ENCODE results near the gene CDK2.
A peak's percentile ranks its signal among the peaks of the same experiment; 100 is the strongest.

CDK2 gene

DNA sequence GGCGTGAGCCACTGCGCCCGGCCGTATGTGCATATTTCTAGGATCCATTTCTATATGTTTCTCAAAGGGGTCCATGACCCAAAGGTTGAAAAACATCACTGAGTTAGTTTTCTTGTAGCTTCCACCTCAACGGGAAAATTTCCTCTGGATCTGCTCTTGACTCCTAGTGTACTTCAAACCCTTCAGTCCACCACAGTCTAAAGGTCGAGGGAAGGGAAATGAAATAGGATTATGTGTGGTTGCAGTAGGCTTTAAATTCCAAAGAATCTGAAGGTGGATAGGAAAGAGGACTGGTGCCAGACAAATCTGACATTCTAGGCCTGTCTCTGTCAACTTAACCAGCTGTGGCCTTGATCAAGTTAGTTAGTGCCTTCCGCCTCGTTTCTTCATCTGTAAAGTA lies 28.7 kb downstream of the CDK2 start:
- no peak overlapping the region for H3K23ac ChIP-seq (ENCODE audit: low read length in 2 of 2)
- H3K27ac ChIP-seq (ENCODE audit: low read length, poor library complexity, severe bottlenecking) = peak overlapping the region; percentile 16
- H3K18ac ChIP-seq (ENCODE audit: low read depth in 1 of 2, low read length in 2 of 2) = no peak overlapping the region
- H3K27me3 ChIP-seq (ENCODE audit: control insufficient read depth in 1 of 2, insufficient read depth in 1 of 2, low read length in 2 of 2) = no peaks in the 10 kb centered on the region
- H3K79me1 ChIP-seq (replicated peaks; ENCODE audit: low read length, poor library complexity, severe bottlenecking) = peaks cover 18% of the 10 kb centered on the region
- no peak overlapping the region for H2AFZ ChIP-seq (ENCODE audit: low read depth, low read length)
- H4K8ac ChIP-seq (ENCODE audit: low read length) = no peak overlapping the region
- H2BK15ac ChIP-seq (ENCODE audit: low read depth, poor library complexity, severe bottlenecking) = no peak overlapping the region
- peaks cover 7% of the 10 kb centered on the region for H3K4me1 ChIP-seq (ENCODE audit: control insufficient read depth, insufficient read depth, low read depth, low read length)
- H2BK12ac ChIP-seq (ENCODE audit: low read length in 2 of 2) = no peak overlapping the region
- H2BK120ac ChIP-seq (ENCODE audit: low read depth, low read length) = no peak overlapping the region
- no peak overlapping the region for H4K91ac ChIP-seq (ENCODE audit: low read length)
- 92% methylated on average over 8 of the region's 8 CpGs for WGBS
- H2BK5ac ChIP-seq (ENCODE audit: low read depth, low read length, poor library complexity, severe bottlenecking) = no peak overlapping the region
- no peak overlapping the region for H2AK5ac ChIP-seq (ENCODE audit: low read length, severe bottlenecking)
- H3K4me3 ChIP-seq (ENCODE audit: insufficient read depth in 1 of 2, low read depth in 1 of 2, low read length in 2 of 2) = no peak overlapping the region
- no peaks in the 10 kb centered on the region for H3K9me3 ChIP-seq (ENCODE audit: control insufficient read depth, low read length)
- H3K9ac ChIP-seq (ENCODE audit: low read length) = no peak overlapping the region
- no peak overlapping the region for H3K4ac ChIP-seq (ENCODE audit: low read depth in 1 of 2, low read length in 2 of 2)
- H3K36me3 ChIP-seq (ENCODE audit: control insufficient read depth in 1 of 2, insufficient read depth in 2 of 2, low read depth in 1 of 2, low read length in 2 of 2) = peaks cover 38 to 51% of the 10 kb centered on the region in 2 experiments
- no peak overlapping the region for H3K14ac ChIP-seq (ENCODE audit: low read length in 2 of 2)
- no peak overlapping the region for H3K4me2 ChIP-seq (ENCODE audit: low read length, poor library complexity, severe bottlenecking)
- DNase-seq = no peak

DNA sequence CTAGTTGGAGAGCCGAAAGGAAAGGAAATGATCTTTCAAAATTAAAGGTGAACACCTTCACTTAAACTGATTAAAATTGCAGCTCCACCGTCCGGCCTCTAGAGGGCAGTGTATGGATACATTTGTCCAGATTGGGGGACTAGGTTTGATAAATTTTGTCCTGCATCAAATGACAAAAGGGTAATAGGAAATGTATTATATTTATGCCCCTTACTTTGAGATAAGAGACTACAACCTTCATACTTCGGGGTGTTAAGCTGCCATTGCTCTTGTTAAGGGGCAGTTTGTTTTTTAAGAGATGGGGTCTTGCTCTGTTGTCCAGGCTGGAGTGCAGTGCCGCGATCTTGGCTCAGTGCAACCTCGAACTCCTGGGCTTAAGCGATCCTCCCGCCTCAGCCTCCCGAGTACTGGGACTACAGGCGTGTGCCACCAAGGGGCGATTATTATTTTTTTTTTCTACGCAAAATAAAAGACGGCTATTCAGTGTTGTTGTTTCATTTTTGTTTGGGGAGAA lies 29.6 kb downstream of the CDK2 start:
- no peak overlapping the region for H3K4ac ChIP-seq (ENCODE audit: low read depth in 1 of 2, low read length in 2 of 2)
- H3K9me3 ChIP-seq (ENCODE audit: control insufficient read depth, low read length) = no peaks in the 10 kb centered on the region
- H3K27me3 ChIP-seq (ENCODE audit: control insufficient read depth in 1 of 2, insufficient read depth in 1 of 2, low read length in 2 of 2) = no peaks in the 10 kb centered on the region
- H3K14ac ChIP-seq (ENCODE audit: low read length in 2 of 2) = no peak overlapping the region
- no peak overlapping the region for H3K23ac ChIP-seq (ENCODE audit: low read length in 2 of 2)
- H3K18ac ChIP-seq (ENCODE audit: low read depth in 1 of 2, low read length in 2 of 2) = no peak overlapping the region
- H4K8ac ChIP-seq (ENCODE audit: low read length) = no peak overlapping the region
- peak overlapping the region; percentile 67 for H3K4me2 ChIP-seq (ENCODE audit: low read length, poor library complexity, severe bottlenecking)
- no peak overlapping the region for H2BK120ac ChIP-seq (ENCODE audit: low read depth, low read length)
- WGBS = 76% methylated on average over 12 of the region's 14 CpGs
- H2BK5ac ChIP-seq (ENCODE audit: low read depth, low read length, poor library complexity, severe bottlenecking) = no peak overlapping the region
- no peak overlapping the region for H2AFZ ChIP-seq (ENCODE audit: low read depth, low read length)
- H3K9ac ChIP-seq (ENCODE audit: low read length) = peak overlapping the region; percentile 90
- peaks cover 11% of the 10 kb centered on the region for H3K4me1 ChIP-seq (ENCODE audit: control insufficient read depth, insufficient read depth, low read depth, low read length)
- peaks cover 16% of the 10 kb centered on the region for H3K79me1 ChIP-seq (replicated peaks; ENCODE audit: low read length, poor library complexity, severe bottlenecking)
- no peak overlapping the region for H2AK5ac ChIP-seq (ENCODE audit: low read length, severe bottlenecking)
- peak; percentile 77 for DNase-seq
- no peak overlapping the region for H2BK15ac ChIP-seq (ENCODE audit: low read depth, poor library complexity, severe bottlenecking)
- H4K91ac ChIP-seq (ENCODE audit: low read length) = no peak overlapping the region
- H2BK12ac ChIP-seq (ENCODE audit: low read length in 2 of 2) = no peak overlapping the region
- H3K36me3 ChIP-seq (ENCODE audit: control insufficient read depth in 1 of 2, insufficient read depth in 2 of 2, low read depth in 1 of 2, low read length in 2 of 2) = peaks cover 30 to 42% of the 10 kb centered on the region in 2 experiments
- H3K4me3 ChIP-seq (ENCODE audit: insufficient read depth in 1 of 2, low read depth in 1 of 2, low read length in 2 of 2) = peak overlapping the region in 1 of 2 experiments; percentile 86
- H3K27ac ChIP-seq (ENCODE audit: low read length, poor library complexity, severe bottlenecking) = peak overlapping the region; percentile 69

DNA sequence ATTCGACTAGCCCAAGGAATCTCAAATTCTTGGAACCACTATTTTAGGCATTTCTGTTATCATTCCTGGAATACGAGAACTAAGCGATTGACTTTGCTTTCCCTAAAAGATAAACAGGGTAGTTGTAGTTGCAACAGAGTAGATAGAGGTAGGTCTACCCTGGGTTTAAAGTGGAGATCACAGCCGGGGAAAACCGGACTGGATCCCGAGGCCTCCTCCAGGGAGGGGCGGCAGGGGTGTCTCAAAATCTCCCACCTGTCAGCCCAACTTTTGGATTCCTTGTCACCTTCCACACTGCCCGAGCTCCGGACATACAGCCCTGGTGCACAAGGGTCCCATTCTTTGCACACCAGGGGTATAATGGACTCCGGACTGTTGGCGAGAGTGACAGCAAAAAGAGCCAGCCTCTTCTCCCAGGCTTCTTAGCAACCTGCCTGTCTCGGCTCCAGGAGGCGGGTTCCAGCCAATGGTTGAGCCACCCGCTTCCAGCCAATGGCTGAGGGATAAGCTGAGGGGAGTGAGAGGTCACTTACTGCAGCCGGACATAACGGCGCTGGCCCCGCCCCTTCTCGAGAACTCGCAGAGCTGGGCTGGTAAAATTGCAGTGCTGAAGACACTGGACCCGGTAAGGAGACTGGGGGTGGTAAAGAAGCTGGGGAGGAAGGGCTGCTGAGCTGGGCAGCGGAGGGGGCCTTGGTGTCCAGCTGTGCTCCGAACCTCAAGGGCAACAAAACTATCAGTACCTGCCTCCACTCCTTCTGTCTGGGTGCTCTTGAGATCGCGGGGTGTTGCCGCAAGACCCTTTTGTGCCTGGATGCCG lies 30.3 kb downstream of the CDK2 start, which contains the start of gene SUOX:
Gene SUOX (plus strand): TSS at position 562 of the 820 bp plus-strand sequence. CDS start 4,946 bp downstream, outside the sequence.
- H2BK15ac ChIP-seq (ENCODE audit: low read depth, poor library complexity, severe bottlenecking) = no peak within 1 kb of the TSS

DNA sequence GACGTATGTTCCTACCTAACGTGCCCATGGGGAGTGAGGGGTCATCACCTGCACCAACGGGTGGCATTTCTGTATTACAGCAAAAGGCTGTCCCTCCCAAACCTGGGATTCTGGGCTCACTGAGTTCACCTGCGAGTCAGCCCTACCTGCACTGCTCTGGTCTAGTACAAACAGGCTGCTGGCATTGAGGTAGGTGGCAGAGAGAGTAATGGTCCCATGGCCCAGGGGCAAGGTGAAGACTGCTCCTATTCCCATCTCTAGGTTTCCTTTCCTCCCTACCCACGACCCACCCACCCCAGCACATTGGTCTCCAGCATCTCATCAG lies 30.9 kb downstream of the CDK2 start:
- peak; percentile 3 for DNase-seq

More for the DNA sequence above, 30.3 kb downstream of the CDK2 start, which contains the start of gene SUOX:
- peak within 1 kb of the TSS in 1 of 2 experiments; percentile 92 for H3K14ac ChIP-seq (ENCODE audit: low read length in 2 of 2)
- peaks cover 14% of the 10 kb centered on the region for H3K4me1 ChIP-seq (ENCODE audit: control insufficient read depth, insufficient read depth, low read depth, low read length)
- H2BK12ac ChIP-seq (ENCODE audit: low read length in 2 of 2) = peak within 1 kb of the TSS in 1 of 2 experiments; percentile 74
- H3K23ac ChIP-seq (ENCODE audit: low read length in 2 of 2) = peak within 1 kb of the TSS in 1 of 2 experiments; percentile 75
- peak; percentile 98 for DNase-seq
- peak within 1 kb of the TSS; percentile 90 for H3K9ac ChIP-seq (ENCODE audit: low read length)
- peak within 1 kb of the TSS; percentile 4 for H2BK120ac ChIP-seq (ENCODE audit: low read depth, low read length)
- peak within 1 kb of the TSS in 1 of 2 experiments; percentile 83 for H3K4ac ChIP-seq (ENCODE audit: low read depth in 1 of 2, low read length in 2 of 2)
- peak within 1 kb of the TSS; percentile 81 for H3K4me2 ChIP-seq (ENCODE audit: low read length, poor library complexity, severe bottlenecking)
- no peaks in the 10 kb centered on the region for H3K27me3 ChIP-seq (ENCODE audit: control insufficient read depth in 1 of 2, insufficient read depth in 1 of 2, low read length in 2 of 2)
- H2BK5ac ChIP-seq (ENCODE audit: low read depth, low read length, poor library complexity, severe bottlenecking) = no peak within 1 kb of the TSS
- 4% methylated on average over 26 of the region's 27 CpGs for WGBS
- peak within 1 kb of the TSS; percentile 73 to 86 for H3K4me3 ChIP-seq (ENCODE audit: insufficient read depth in 1 of 2, low read depth in 1 of 2, low read length in 2 of 2)
- no peak within 1 kb of the TSS for H2AK5ac ChIP-seq (ENCODE audit: low read length, severe bottlenecking)
- peaks cover 15% of the 10 kb centered on the region for H3K79me1 ChIP-seq (replicated peaks; ENCODE audit: low read length, poor library complexity, severe bottlenecking)
- peaks cover 28 to 37% of the 10 kb centered on the region in 2 experiments for H3K36me3 ChIP-seq (ENCODE audit: control insufficient read depth in 1 of 2, insufficient read depth in 2 of 2, low read depth in 1 of 2, low read length in 2 of 2)
- peak within 1 kb of the TSS; percentile 72 for H2AFZ ChIP-seq (ENCODE audit: low read depth, low read length)
- peak within 1 kb of the TSS in 1 of 2 experiments; percentile 94 for H3K18ac ChIP-seq (ENCODE audit: low read depth in 1 of 2, low read length in 2 of 2)
- no peaks in the 10 kb centered on the region for H3K9me3 ChIP-seq (ENCODE audit: control insufficient read depth, low read length)
- peak within 1 kb of the TSS; percentile 43 for H4K8ac ChIP-seq (ENCODE audit: low read length)
- H3K27ac ChIP-seq (ENCODE audit: low read length, poor library complexity, severe bottlenecking) = peak within 1 kb of the TSS; percentile 69
- peak within 1 kb of the TSS; percentile 79 for H4K91ac ChIP-seq (ENCODE audit: low read length)

More for the DNA sequence above, 30.9 kb downstream of the CDK2 start:
- Histone ChIP-seq H3K4ac (ENCODE audit: low read depth in 1 of 2, low read length in 2 of 2) (peak overlapping the region in 1 of 2 experiments; percentile 64), H3K9me3 (ENCODE audit: control insufficient read depth, low read length) (no peaks in the 10 kb centered on the region), H3K14ac (ENCODE audit: low read length in 2 of 2) (peak overlapping the region in 1 of 2 experiments; percentile 92), H3K4me2 (ENCODE audit: low read length, poor library complexity, severe bottlenecking) (peak overlapping the region; percentile 81), H3K4me1 (ENCODE audit: control insufficient read depth, insufficient read depth, low read depth, low read length) (peaks cover 15% of the 10 kb centered on the region), H3K27ac (ENCODE audit: low read length, poor library complexity, severe bottlenecking) (peak overlapping the region; percentile 52), H2BK12ac (ENCODE audit: low read length in 2 of 2) (peak overlapping the region in 1 of 2 experiments; percentile 74), H3K23ac (ENCODE audit: low read length in 2 of 2) (peak overlapping the region in 1 of 2 experiments; percentile 75), H3K79me1 (replicated peaks; ENCODE audit: low read length, poor library complexity, severe bottlenecking) (peaks cover 15% of the 10 kb centered on the region), H2BK15ac (ENCODE audit: low read depth, poor library complexity, severe bottlenecking) (no peak overlapping the region), H3K4me3 (ENCODE audit: insufficient read depth in 1 of 2, low read depth in 1 of 2, low read length in 2 of 2) (peak overlapping the region; percentile 73 to 86), H3K18ac (ENCODE audit: low read depth in 1 of 2, low read length in 2 of 2) (peak overlapping the region in 1 of 2 experiments; percentile 94), H2BK5ac (ENCODE audit: low read depth, low read length, poor library complexity, severe bottlenecking) (no peak overlapping the region), H3K36me3 (ENCODE audit: control insufficient read depth in 1 of 2, insufficient read depth in 2 of 2, low read depth in 1 of 2, low read length in 2 of 2) (peaks cover 24 to 37% of the 10 kb centered on the region in 2 experiments), H3K27me3 (ENCODE audit: control insufficient read depth in 1 of 2, insufficient read depth in 1 of 2, low read length in 2 of 2) (no peaks in the 10 kb centered on the region), H2AK5ac (ENCODE audit: low read length, severe bottlenecking) (no peak overlapping the region), H4K8ac (ENCODE audit: low read length) (peak overlapping the region; percentile 43), H2AFZ (ENCODE audit: low read depth, low read length) (peak overlapping the region; percentile 72), H3K9ac (ENCODE audit: low read length) (peak overlapping the region; percentile 90), H4K91ac (ENCODE audit: low read length) (peak overlapping the region; percentile 79), H2BK120ac (ENCODE audit: low read depth, low read length) (peak overlapping the region; percentile 4)
- 6% methylated on average over 5 of the region's 5 CpGs for WGBS

All from mesenchymal stem cell (in vitro differentiated cells and primary cell).